HepG2 (cell line): Measurements from ENCODE around the gene MOBP. TPM values are rescaled to one million over a fixed set of nuclear protein-coding genes. Genes with fewer than 3 reads are reported as not detected.

Experiments used
- ATAC-seq: fragments of 200-7000 bp; cut with Tn5 transposase; 3 replicates; pipeline ENCODE4 v1.9.1; 2020; ENCODE audit warnings: mild to moderate bottlenecking, moderate library complexity
- BruUV-seq: library from RNA; stranded (reverse); fragments of 400-500 nt; replicated peaks from 2 replicates; lab custom pipeline; 2021; lab: Mats Ljungman, UMichigan
- CTCF ChIA-PET: fragments of 300-600 bp; formaldehyde crosslinking; extraction: SDS; loops from one replicate; lab custom pipeline; 2021; ENCODE audit warnings: low total read pairs, inconsistent platforms, low intra/inter-chr PET ratio; lab: Yijun Ruan, JAX
- POLR2A ChIA-PET: fragments of 350-600 bp; sonication (Branson Sonifier 250); formaldehyde crosslinking; loops from one replicate; lab custom pipeline; 2020; ENCODE audit warnings: antibody characterized with exemption, inconsistent platforms; lab: Yijun Ruan, JAX
- DNase-seq: peaks from one replicate; pipeline ENCODE4 v3.0.0-alpha.2; 2015; ENCODE audit warnings: low spot score
- FAIRE-seq: peaks from 3 replicates; lab custom pipeline; 2011; peaks lifted over from hg19 to GRCh38; lab: Jason Lieb, UNC
- H2AFZ ChIP-seq: one replicate; pipeline ENCODE4 v1.6.1; 2011; ENCODE audit warnings: low read length, inconsistent platforms
- H3K27ac ChIP-seq: fragments of 300-600 bp; 3 replicates; pipeline ENCODE4 v1.8.0; 2011; ENCODE audit warnings: mixed run types, mild to moderate bottlenecking, mixed read lengths, low read length, inconsistent platforms; ENCODE audit not compliant: insufficient read depth; ENCODE audit errors: extremely low read length
- H3K27me3 ChIP-seq, 2 experiments: fragments of 200-600 bp in 1 of 2; 2 replicates in 1 of 2; 3 replicates in 1 of 2; pipeline versions ENCODE4 v1.6.0 to v1.8.0; 2011; ENCODE audit warnings: low read length in 2 of 2, mild to moderate bottlenecking in 2 of 2, moderate library complexity in 2 of 2, inconsistent platforms in 1 of 2; ENCODE audit not compliant: insufficient read depth in 2 of 2, control insufficient read depth in 1 of 2
- H3K36me3 ChIP-seq, 2 experiments: fragments of 200-600 bp in 1 of 2; replicated peaks in 1 of 2; 2 replicates in 1 of 2; 3 replicates in 1 of 2; pipeline versions ENCODE4 v1.5.1 to v1.8.0; 2011; ENCODE audit warnings: low read length in 2 of 2, inconsistent platforms in 1 of 2; ENCODE audit not compliant: insufficient read depth in 2 of 2, control insufficient read depth in 1 of 2
- H3K4me1 ChIP-seq: 2 replicates; pipeline ENCODE4 v1.5.1; 2012; ENCODE audit warnings: low read length, inconsistent platforms; ENCODE audit not compliant: insufficient read depth
- H3K4me2 ChIP-seq: 2 replicates; pipeline ENCODE4 v1.6.0; 2011; ENCODE audit warnings: low read depth, low read length, inconsistent platforms
- H3K4me3 ChIP-seq, 3 experiments: fragments of 200-600 bp in 1 of 3; sonication (generic), shearing (Covaris generic) in 1 of 3; replicated peaks in 1 of 3; 2 replicates each; pipeline ENCODE4 v1.5.1; 2011 to 2016; ENCODE audit warnings: low read length in 3 of 3, inconsistent platforms in 2 of 3, low read depth in 2 of 3, mild to moderate bottlenecking in 2 of 3, control low read depth in 1 of 3, mixed read lengths in 1 of 3; ENCODE audit not compliant: insufficient read depth in 1 of 3
- H3K79me2 ChIP-seq: one replicate; pipeline ENCODE4 v1.6.1; 2011; ENCODE audit warnings: low read length, inconsistent platforms; ENCODE audit not compliant: insufficient read depth
- H3K9ac ChIP-seq: 2 replicates; pipeline ENCODE4 v1.6.0; 2011; ENCODE audit warnings: mild to moderate bottlenecking, low read depth, low read length, inconsistent platforms; ENCODE audit not compliant: insufficient read depth
- H3K9me3 ChIP-seq: 2 replicates; pipeline ENCODE4 v1.5.1; 2012; ENCODE audit warnings: mild to moderate bottlenecking, low read length
- H4K20me1 ChIP-seq: 2 replicates; pipeline ENCODE4 v1.6.0; 2011; ENCODE audit warnings: inconsistent platforms, mild to moderate bottlenecking, low read length, moderate library complexity; ENCODE audit not compliant: insufficient read depth
- CAMTA2 ChIP-seq: sonication (generic); formaldehyde crosslinking; IDR thresholded peaks from 2 replicates; pipeline ENCODE4 v1.4.0; 2020; ENCODE audit warnings: mild to moderate bottlenecking, missing genetic modification reagents, borderline replicate concordance
- EZH2 ChIP-seq: conservative IDR thresholded peaks from 2 replicates; pipeline ENCODE4 v1.6.1; 2012; ENCODE audit warnings: mild to moderate bottlenecking, low read depth, low read length, moderate library complexity
- HDAC1 ChIP-seq: sonication (generic); formaldehyde crosslinking; IDR thresholded peaks from 2 replicates; pipeline ENCODE4 v1.5.1; 2020; ENCODE audit warnings: mild to moderate bottlenecking, missing genetic modification reagents
- PLRG1 ChIP-seq: fragments of 450-650 bp; conservative IDR thresholded peaks from 2 replicates; pipeline ENCODE4 v1.6.1; 2016
- SNAPC2 ChIP-seq: sonication (generic); formaldehyde crosslinking; IDR thresholded peaks from 2 replicates; pipeline ENCODE4 v1.8.1; 2022; ENCODE audit warnings: mild to moderate bottlenecking, missing genetic modification reagents
- ZNF326 ChIP-seq: sonication (generic); formaldehyde crosslinking; IDR thresholded peaks from 2 replicates; pipeline ENCODE4 v1.4.0; 2020; ENCODE audit warnings: missing genetic modification reagents, borderline replicate concordance
- WGBS: methylation state at CpG from one replicate; pipeline ENCODE4 v1.1.6; 2017; ENCODE audit warnings: low lambda C conversion rate; 5-methylcytosine and 5-hydroxymethylcytosine counted together
- in situ Hi-C: cut with HindIII; loops from 2 replicates; pipeline ENCODE4 v1.10.0; 2017; ENCODE audit warnings: low pct_unique_long_range_greater_than_20kb; ENCODE audit not compliant: extremely low pct_ligation_motif_present
- intact Hi-C: fragments of 100-400 bp; cut with micrococcal nuclease; formaldehyde crosslinking; loops from one replicate; pipeline ENCODE4 v1.10.0; 2022; ENCODE audit not compliant: unreplicated experiment
- polyA plus RNA-seq, 8 experiments: library from polyadenylated mRNA; depleted of rRNA in 3 of 8; stranded (reverse) in 7 of 8; unstranded in 1 of 8; fragments of >200 nt; fragmentation: Illumina TruSeq in 4 of 8; extraction: Trizol in 4 of 8; gene quantifications; 2 replicates each; pipeline versions ENCODE4 v1.2.1 to v1.2.3, GENCODE V29; 2011 to 2016; ENCODE audit warnings: low read depth in 4 of 8, missing spikeins in 1 of 8, mixed read lengths in 1 of 8; ENCODE audit not compliant: insufficient read depth in 1 of 8
- total RNA-seq, 5 experiments: library from RNA; depleted of rRNA; stranded (reverse); fragments of >200 nt; fragmentation: Illumina TruSeq; extraction: Trizol; gene quantifications; 2 replicates each; pipeline ENCODE4 v1.2.3, GENCODE V29; 2016; ENCODE audit warnings: low read depth in 1 of 5
- TF ChIP-seq, protein P1 (sequence below): sonication (generic); formaldehyde crosslinking; IDR thresholded peaks from 2 replicates; pipeline ENCODE4 v1.5.0; 2020; ENCODE audit warnings: mild to moderate bottlenecking, low read depth, missing genetic modification reagents, borderline replicate concordance

Gene MOBP
- total and polyA plus RNA-seq, 2 of the 13 experiments (the other 11 are each of a cell fraction or from before 2014, with no cell fraction given), result not detected

DNA sequence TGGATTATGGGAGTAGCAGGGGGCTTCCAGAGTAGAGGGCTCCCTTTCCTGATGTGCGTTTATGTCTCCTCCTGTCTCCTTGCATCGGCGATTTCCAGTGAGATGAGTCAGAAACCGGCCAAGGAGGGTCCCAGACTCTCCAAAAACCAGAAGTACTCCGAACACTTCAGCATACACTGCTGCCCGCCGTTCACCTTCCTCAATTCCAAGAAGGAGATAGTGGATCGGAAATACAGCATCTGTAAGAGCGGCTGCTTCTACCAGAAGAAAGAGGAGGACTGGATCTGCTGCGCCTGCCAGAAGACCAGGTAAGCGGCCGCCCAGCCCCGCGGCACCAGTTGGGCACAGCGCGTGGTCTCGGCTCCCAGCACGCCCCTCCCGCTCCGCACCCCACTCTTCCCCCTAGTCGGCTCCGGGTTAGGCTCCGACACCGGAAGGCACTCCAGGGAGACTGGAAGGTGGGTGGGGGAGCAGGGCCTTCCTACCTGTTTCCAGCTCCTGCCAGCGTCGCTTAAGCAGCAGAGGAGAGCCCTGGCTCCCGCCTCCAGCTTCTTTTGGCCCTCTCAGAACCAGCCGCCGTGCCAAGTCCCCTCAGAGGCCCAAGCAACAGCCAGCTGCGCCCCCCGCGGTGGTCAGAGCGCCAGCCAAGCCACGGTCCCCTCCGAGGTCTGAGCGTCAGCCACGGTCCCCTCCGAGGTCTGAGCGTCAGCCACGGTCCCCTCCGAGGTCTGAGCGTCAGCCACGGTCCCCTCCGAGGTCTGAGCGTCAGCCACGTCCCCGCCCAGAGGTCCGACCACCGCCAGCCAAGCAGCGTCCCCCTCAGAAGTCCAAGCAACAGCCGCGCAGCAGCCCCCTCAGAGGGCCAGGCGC, 34.7 kb downstream of the MOBP start:
- H3K27me3 ChIP-seq, result peaks cover 2 to 11% of the 10 kb centered on the region in 2 experiments; a peak in 4 of 5 replicates
- ChIA-PET CTCF (no interaction called here), POLR2A (no interaction called here)
- H3K4me1 ChIP-seq, result 0 out of 2 replicates have a peak, but pooled peaks cover 9% of the 10 kb centered on the region
- H3K4me3 ChIP-seq, result no peak overlapping the region
- H3K9ac ChIP-seq, result no peak overlapping the region
- H3K4me2 ChIP-seq, result no peak overlapping the region
- WGBS, result 37% methylated on average over 41 of the region's 53 CpGs
- no peak overlapping the region for H2AFZ ChIP-seq
- ATAC-seq (no peak), FAIRE-seq (no peak), DNase-seq (no peak)
- H3K27ac ChIP-seq, result no peak overlapping the region
- in situ Hi-C loops, result loop anchor here (5.0 kb wide), 1 partner anchor 55 kb away; no protein-coding TSS in a partner anchor
- intact Hi-C loops, result no loop called here
- H4K20me1 ChIP-seq, result no peaks in the 10 kb centered on the region
- H3K79me2 ChIP-seq, result no peaks in the 10 kb centered on the region
- H3K9me3 ChIP-seq, result no peaks in the 10 kb centered on the region
- H3K36me3 ChIP-seq, result no peaks in the 10 kb centered on the region
- no TSS peak for BruUV-seq
- TF ChIP-seq SNAPC2 (CRISPR knock-in tag) (no peak), EZH2 (0 out of 2 replicates have a peak, but pooled peaks have one; percentile 43)

- Histone ChIP-seq H3K27ac (no peak overlapping the region), H3K4me2 (no peak overlapping the region), H3K79me2 (no peaks in the 10 kb centered on the region), H3K9ac (no peak overlapping the region), H3K4me3 (no peak overlapping the region), H3K36me3 (no peaks in the 10 kb centered on the region), H2AFZ (no peak overlapping the region), H3K27me3 (peaks cover 2 to 11% of the 10 kb centered on the region in 2 experiments; a peak in 4 of 5 replicates), H4K20me1 (no peaks in the 10 kb centered on the region), H3K9me3 (no peaks in the 10 kb centered on the region), H3K4me1 (0 out of 2 replicates have a peak, but pooled peaks cover 7% of the 10 kb centered on the region)
- intact Hi-C loops (no loop called here), in situ Hi-C loops (loop anchor here (5.0 kb wide), 1 partner anchor 55 kb away; no protein-coding TSS in a partner anchor)
- FAIRE-seq (no peak), DNase-seq (no peak), ATAC-seq (no peak)
- CTCF ChIA-PET, result no interaction called here
- TF ChIP-seq, protein P1, sequence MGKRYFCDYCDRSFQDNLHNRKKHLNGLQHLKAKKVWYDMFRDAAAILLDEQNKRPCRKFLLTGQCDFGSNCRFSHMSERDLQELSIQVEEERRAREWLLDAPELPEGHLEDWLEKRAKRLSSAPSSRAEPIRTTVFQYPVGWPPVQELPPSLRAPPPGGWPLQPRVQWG (CRISPR knock-in tag), result no peak
- TF ChIP-seq HDAC1, result no peak
- no peak for TF ChIP-seq PLRG1
- TF ChIP-seq ZNF326 (CRISPR knock-in tag), result no peak
- TF ChIP-seq CAMTA2 (CRISPR knock-in tag), result no peak
- WGBS, result 40% methylated on average over 4 of the region's 4 CpGs
- POLR2A ChIA-PET, result no interaction called here
- BruUV-seq, result no TSS peak
Observed at GRCh38 chr3:39502838-39503145, 35.3 kb downstream of the MOBP start.
